GM19452 (cell line): Measurements from ENCODE around the gene GYG2.
"Not testable (repeated sequence)": the region's sequence is repeated elsewhere in the genome, so short reads cannot be mapped to it uniquely, and the experiment has no call there.

Experiments used
- ATAC-seq: cut with Tn5 transposase; IDR thresholded peaks from one replicate; pipeline ENCODE4 v1.9.1; 2021; ENCODE audit not compliant: unreplicated experiment

The GYG2 gene

DNA sequence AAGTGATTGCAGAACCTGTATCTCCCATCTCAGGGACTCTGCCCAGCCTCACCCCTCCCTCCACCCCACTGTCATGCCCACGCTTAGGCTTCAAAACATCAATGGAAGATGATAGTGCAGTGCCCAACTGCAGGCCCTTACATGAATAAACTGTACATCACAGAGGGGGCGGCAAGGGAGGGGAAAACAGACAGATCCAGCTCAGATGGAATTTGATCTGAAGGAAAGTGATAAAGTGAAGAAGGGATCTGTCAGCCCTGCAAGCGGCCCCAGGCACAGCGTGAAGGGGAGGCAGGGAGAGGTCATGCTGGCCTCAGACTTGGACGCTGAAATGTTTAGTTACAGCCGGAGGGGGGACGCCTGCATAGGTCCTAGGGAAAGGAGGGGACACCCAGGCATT, 38.5 kb downstream of the GYG2 start:
- no peak for ATAC-seq

DNA sequence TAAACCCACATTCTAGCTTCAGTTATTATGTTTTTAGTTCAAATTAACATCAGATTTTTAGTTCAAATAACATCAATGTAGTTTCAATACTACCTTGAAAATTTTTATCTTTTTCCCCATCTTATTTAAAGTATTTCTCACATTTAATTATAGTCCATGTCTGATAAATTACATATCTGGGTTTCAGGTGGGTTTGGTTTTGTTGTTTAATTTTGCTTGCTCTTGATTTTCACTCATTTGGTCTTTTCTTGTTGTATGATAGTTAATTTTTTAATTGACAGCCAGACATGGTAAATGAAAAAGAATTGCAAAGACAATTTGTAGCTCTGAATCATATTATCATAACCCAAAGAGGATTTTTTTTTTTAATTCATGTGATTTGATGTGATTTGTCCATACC, 41.9 kb downstream of the GYG2 start:
- ATAC-seq = no peak

DNA sequence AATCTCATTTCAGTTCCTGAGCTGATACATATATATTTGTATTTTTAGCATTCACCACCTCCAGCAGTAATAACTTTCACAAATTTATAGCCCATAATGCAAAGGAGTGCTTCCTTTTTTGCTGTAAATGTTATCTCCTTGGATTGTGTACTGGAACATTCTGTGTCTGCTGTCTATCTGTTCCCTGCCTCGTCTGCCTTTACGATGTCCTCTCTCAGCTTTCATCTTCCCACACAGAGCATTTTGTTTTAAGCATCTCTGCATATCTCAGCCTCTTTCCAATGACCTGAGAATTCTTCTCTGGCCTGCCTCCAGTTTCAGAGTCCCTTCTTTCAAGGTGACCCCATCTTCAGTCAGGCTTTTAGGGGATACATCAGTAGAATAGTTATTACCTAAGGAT, 43.1 kb downstream of the GYG2 start:
- no peak for ATAC-seq

DNA sequence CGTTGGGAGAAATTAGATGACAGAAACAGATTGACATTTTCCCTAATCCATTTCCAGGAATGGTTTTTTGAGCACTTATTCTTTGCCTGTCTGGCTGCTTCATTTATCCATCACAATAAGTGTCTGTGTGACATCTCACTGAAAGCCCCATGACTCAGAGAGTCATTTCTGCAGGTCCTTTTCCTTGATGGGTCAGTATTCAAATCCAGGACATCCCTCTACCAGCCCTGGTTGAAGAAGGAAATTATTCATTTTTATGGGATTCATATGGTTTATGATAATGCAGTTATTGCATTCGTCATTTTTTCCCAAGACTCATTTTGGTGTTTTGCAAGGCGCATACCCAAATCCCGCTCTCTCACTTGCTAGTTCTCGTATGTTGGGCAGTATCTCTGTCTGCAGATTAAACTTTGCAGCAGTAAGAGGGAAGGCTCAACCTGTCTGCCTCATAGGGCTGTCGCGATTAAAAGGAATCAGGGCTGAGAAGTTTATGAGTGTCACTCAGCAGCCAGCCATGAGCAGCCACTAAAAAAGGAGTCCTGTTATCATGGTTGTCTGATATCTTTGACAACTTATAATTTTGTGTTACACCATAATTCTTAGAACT, 44.0 kb downstream of the GYG2 start:
- ATAC-seq = no peak

DNA sequence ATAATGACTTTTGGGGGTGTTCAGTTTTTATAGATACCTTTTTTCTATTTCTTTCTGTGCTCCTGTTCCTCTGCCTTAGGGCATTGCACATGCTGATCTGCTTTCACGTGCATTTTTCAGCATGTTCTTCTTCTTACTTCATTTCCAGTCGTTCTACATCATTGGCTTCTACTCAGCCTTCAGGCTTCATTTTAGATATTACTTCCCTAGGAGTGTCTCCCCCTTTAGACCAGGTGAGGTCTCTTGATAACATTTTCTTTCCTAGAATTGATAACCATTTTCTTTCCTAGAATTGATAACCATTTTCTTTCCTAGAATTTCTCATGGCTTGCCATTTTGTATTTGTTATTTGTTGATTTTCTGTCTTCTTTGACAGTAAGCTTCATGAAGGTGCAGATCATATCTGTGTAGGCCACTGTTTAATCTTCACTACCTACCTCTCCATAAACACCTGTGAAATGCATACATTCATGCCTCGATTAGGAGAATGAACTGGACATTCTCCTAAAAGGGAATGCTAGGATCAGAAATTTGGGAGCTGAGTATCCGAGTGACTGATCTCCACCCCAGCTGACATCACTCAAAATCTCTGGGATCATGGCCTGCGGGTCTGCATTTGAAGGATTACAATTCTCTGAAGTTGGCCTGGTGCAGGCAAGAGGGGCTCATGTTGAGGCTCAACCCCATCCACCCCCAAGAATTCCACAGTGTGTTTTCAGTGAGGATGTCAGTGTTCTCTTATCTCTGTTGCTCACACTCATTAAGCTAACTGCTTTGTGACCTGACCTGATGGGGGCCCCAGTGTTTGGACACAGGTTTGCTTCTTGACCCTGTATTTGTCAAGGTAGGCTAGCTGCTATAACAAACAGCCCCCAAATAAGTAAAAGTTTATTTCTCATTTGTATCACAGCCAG, 45.7 kb downstream of the GYG2 start:
- no peak for ATAC-seq

DNA sequence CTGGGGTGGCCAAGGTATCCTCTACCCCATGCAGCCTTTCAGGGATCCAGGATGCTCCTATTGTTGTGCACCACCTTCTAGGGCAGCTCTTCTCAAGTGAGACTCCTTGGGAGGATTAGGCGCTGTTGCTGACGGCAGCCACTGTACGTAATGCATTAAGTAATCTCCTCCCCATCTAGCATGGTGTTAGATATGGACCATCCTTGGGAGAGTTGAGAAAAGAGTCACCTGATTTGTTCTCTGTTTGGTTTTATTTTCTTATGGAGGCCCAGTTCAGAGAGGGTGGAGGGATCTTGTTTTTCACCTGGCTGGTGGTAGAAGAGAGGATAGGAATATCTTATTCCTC, 46.4 kb downstream of the GYG2 start:
- no peak for ATAC-seq

DNA sequence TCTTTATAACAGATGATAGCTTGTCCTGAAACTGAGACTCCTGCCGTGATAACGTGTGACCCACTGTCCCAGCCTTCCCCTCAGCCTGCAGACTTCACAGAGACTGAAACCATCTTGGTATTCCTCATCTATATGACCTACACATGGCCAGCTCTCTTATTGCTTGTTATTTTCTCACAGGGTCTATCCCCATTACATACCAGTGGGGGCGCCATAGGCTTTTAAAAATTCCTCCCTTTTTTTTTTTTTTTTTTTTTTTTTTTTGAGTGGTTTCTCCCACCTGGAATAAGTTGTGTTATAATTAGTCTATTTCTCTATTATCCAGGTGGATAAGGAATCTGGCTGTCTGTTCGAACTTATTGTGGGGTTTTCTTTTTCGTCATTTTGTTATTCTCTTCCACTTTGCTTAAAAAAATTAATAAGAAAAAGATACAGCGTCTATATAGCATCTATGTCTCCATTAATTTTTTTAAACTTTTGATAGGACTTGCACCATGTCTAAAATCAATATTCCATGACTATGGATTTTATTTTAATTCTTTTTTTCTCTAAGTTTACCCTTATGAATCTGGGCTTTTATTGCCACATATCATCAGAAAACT, 47.2 kb downstream of the GYG2 start:
- no peak for ATAC-seq

DNA sequence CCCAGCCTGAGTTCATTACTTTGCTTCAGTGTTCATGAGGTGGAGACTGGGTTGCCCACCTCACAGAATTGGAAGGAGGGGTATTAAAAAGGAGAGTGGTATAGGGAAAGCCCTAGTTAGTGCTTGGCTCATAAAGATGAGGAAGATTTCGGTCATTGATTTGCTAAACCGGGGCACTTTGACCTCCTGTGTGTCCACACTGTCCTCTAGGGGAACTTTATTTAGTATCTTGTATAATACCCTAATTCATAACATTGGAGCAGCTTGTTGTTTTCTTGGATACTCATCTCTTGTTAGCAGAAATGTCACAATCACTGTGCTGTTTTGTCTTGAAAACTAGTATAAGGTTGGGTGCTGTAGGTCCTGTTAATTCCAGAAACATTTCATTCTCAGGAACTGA, 49.8 kb downstream of the GYG2 start:
- no peak for ATAC-seq

DNA sequence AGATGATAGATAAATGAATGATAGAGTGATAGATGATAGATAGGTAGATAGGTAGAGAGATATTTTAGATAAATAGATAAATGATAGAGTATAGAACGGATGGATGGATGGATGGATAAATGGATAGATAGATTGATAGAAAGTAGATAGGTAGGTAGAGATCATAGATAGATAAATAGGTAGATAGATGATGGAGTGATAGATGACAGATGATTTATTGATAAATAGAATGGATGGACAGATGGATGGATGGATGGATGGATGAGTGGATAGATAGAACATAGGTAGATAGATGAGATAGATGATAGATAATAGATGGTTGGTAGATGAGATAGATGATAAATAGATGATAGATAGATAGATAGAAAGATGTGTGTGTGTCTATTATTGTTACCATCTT, 50.9 kb downstream of the GYG2 start:
- ATAC-seq = no peak

DNA sequence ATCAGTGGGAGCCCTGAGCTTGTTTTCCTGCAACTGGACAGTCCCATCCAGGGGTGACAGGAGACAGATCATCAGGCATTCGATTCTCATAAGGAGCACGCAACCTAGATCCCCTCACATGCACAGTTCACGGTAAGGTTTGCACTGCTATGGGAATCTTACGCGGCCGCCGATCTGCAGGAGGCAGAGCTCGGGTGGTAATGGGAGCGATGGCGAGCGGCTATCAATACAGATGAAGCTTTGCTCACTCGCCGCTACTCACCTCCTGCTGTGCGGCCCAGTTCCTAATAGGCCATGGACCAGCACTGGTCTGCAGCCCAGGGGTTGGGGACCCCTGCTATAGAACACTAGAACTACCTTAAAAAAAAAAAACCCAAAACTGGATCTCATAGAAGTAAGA, 55.0 kb downstream of the GYG2 start:
- no peak for ATAC-seq

DNA sequence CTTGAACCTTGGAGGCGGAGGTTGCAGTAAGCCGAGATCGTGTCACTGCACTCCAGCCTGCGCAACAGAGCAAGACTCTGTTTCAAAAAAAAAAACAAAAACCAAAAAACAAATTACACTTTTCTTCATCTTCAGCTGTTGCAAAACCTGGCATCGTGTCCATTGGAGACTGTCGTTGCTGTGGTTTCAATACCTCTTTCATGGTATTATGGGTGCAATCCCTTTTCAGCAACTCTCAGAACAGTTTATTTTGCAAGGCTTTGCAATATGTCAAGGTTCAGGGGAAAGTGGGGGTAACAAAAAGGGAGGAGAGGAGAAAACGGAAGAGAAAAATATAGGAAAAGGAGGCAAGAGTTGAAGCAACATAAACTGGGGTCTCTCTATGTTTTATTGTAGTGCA, 59.6 kb downstream of the GYG2 start:
- no peak for ATAC-seq

DNA sequence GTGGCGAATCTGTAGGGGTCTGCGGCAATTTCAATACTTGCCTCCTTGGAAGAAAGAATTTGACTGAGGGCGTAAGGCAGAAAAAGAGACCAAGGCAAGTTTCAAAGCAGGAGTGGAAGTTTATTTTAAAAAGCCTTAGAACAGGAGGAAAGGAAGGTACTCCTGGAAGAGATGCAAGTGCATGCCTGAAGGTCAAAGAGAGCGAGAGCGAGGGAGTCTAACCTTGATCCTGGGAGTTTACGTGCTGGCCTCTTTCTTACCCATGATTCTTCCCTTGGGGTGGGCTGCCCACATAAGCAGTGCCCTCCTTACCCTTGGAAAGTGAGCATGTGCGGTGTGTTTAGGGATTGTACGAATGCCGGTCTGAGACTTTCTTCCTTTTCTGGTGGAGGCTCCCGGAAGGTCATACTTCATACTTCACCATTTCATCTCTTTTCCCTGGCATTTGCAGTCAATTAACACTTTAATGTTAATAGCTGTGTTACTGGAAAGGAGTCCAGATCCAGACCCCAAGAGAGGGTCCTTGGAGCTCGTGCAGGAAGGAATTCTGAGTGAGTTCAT, 60.4 kb downstream of the GYG2 start:
- ATAC-seq = no peak

DNA sequence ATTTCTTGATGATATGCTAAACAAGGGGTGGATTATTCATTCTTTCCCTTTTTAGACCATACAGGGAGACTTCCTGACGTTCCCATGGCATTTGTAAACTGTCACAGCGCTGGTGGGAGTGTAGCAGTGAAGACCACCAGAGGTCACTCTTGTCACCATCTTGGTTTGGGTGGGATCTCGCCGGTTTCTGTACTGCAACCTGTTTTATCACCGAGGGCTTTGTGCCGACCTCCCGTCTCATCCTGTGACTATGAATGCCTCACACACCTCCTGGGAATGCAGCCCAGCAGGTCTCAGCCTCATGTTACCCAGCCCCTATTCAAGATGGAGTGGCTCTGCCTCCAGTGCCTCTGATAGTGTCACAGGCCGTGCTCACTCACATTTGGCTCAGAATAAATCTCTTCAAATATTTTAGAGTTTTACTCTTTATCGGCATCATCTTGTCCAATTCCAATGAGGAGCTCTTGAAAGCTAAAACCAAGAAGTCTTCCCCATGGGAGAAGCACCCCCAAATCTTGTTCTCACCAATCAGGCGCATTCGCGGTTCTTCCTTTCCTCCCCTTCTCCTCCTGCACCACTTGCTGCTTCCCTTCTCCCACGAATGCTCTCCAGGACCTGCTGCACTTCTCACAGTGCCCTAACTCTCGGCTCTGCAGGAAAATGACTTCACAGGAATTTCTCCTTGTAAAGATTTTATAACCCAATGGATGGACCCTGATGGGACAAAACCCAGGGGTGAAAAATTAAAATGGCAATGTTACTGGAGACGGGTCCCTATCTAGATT, 61.2 kb downstream of the GYG2 start:
- not testable (repeated sequence) for ATAC-seq

DNA sequence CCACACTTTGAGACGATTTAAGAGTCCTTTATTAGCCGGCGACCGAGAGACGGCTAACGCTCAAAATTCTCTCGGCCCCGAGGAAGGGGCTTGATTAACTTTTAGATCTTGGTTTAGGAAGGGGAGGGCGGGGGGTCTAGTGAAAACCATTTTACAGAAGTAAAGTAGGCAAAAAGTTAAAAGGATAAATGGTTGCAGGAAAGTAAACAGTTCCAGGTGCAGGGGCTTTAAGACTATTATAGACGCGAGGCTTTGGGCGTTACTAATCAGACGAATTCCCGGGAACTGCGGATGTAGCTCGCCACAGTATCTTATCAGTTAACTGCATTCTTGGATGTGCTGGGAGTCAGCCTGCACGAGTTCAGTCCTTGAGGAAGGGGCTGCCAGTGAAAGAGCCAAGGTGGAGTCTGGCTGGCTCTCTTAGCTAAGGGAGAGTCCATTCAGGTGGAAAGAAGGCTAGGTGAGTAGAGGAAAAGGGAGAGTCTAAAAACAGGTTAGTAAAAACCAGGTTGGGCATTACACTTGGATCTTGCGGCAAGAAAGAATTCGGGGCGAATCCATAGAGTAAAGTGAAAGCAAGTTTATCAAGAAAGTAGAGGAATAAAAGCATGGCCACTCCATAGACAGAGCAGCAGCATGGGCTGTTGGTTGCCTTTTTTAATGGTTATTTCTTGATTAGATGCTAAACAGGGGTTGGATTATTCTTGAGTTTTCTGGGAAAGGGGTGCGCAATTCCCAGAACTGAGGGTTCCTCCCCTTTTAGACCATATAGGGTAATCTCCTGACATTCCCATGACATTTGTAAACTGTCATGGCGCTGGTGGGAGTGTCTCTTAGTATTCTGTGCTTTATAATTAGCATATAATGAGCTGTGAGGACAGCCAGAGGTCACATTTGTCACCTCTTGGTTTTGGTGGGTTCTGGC, 62.1 kb downstream of the GYG2 start:
- not testable (repeated sequence) for ATAC-seq

DNA sequence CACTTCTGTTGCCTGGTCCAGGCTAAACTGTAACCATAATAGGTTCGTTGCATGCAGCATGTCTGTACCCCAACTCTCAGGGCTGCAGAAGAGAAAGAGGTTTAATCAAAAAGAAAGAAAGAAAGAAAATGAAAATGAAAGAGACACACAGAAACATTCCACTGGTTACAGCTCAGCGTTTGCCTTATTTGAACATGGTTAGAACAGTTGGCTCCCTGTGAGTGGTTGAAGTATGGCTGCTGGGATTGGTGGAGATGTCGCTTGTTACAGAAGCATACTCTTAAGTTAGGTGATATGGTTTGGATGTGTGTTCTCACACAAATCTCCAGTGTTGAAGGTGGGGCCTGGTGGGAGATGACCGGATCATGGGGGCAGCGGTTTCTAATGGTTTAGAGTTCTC, 64.1 kb downstream of the GYG2 start:
- no peak for ATAC-seq

DNA sequence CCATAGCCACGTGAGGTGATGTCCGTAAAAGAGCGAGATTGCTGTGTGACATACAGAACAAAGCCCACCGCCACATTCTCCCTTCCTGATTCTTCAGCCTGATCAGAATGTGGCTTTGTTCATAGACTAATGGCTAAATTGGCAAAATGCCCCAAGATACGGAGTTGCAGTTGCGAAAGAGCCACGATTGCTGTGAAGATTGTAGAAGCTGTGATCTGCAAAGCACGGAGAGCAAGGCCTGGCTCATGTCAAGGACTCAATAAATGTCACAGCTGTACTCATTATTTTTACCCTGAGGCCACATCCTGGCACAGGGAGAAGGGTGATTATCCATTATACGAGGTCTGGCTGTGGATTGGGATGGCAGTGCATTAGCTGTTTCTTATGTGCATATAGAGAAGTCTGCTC, 66.2 kb downstream of the GYG2 start:
- ATAC-seq = no peak

DNA sequence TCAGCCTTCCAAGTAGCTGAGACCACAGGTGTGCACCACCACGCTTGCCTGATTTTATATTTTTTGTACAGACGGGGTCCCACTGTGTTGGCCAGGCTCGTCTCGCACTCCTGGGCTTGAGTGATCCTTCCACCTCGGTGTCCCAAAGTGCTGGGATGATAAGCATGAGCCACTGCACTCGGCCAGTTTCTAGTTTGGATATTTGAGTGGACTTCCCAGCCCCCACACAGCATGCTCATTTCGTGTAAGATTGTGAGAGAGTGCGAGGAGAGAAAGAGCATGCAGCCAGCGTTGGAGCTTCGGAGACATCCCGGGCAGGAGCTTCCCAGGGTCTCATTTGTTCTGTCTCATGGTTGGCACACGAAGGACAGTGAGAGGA, 68.6 kb downstream of the GYG2 start:
- ATAC-seq = no peak

DNA sequence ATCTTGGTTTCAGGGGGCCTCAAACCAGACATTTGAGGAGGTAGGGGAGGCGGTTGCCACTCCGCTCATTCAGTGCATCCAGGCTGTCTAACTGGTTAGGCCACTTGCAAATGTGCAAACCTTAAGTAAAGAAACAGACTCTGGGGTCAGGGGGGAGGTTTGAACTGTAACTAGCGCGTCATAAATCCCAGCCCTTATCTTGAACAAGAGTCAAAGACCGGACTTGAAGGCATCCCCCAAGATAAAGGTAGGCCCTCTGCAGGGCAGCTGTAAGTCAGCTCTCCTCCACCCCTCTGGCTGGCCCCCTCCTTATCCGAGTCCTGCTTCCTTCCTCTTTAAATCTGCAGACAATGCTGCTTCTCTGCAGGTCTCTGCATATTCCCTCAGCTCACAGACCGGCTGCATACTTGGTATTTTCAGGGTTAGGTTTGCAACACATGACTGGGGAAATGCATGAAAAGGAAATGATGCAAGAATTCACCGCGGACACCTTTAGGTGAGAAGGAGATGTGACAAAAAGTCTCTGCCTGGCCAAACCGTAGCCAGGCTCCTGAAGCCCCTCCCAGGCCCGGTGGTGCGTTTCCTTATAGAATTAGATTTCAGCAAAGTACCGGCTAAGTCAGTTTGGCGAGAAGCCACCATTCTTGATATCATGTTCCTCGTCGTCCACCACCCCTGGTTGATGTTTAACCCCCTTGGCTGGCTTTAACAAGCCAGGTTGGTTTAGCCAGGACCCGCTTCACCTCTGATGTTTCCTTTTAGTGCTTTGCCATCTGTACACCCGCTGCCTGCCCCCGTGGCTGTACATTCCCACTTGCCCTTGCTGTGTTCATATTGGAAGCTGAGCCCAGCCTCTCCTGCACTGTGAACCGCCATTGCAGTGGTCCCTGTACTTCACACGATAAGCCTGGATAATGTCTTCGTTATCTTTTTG, 69.2 kb downstream of the GYG2 start:
- peak; percentile 78 for ATAC-seq

DNA sequence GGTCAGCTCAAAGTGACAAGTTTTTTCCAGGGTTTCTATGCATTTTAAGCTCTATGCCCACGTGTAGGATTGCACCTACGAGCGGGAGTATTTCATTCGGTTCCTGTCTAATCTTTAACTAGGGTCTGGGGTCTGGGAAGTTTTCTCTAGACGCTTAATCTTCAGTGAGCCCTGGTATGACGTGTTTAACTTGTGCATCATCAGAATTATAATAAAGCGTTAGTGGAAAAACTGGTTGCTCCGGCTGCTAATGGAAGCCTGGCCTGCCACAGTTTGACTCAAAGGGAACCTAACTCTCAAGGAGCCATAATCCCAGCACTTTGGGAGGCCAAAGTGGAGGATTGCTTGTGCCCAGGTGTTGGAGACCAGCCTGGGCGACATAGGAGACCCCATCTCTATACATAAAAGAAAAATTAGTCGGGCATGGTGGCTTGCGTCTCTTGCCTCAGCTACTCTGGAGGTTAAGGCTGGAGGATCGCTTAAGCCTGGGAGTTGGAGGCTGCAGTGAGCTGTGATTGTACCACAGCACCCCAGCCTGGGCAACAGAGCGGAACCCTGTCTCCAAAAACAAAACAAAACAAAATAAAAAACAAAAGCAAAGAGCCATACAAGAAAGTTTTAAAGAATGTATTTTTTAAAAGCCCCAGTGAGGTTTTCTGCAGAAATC, 70.2 kb downstream of the GYG2 start:
- ATAC-seq = no peak
